IMR-90 (cell line): ENCODE data around the gene CHRDL1. TPM values are rescaled to one million over a fixed set of nuclear protein-coding genes. Genes with fewer than 3 reads are reported as not detected.

Experiments used
- ATAC-seq: fragments of 200-7000 bp; cut with Tn5 transposase; 2 replicates; pipeline ENCODE4 v1.9.1; 2020; ENCODE audit warnings: low read depth, mild to moderate bottlenecking, moderate library complexity
- BruUV-seq: library from RNA; stranded (reverse); fragments of 400-500 nt; replicated peaks from 2 replicates; lab custom pipeline; 2021; lab: Mats Ljungman, UMichigan
- CTCF ChIA-PET: fragments of 300-600 bp; formaldehyde crosslinking; extraction: SDS; loops from one replicate; lab custom pipeline; 2021; ENCODE audit warnings: antibody characterized with exemption; lab: Yijun Ruan, JAX
- POLR2A ChIA-PET: fragments of 300-600 bp; sonication (Branson Sonifier 250); formaldehyde crosslinking; loops from one replicate; lab custom pipeline; 2022; ENCODE audit warnings: antibody characterized with exemption; ENCODE audit not compliant: unreplicated experiment; lab: Charles Lee
- DNase-seq: peaks from one replicate; pipeline ENCODE4 v3.0.0; 2013
- H2AFZ ChIP-seq: replicated peaks from 2 replicates; pipeline ENCODE3; 2013; ENCODE audit warnings: low read length, mild to moderate bottlenecking; ENCODE audit not compliant: poor library complexity
- H2AK5ac ChIP-seq: 2 replicates; pipeline ENCODE4 v1.6.1; 2013; ENCODE audit warnings: low read depth, low read length, inconsistent platforms
- H2AK9ac ChIP-seq: replicated peaks from 2 replicates; pipeline ENCODE3; 2013; ENCODE audit warnings: mild to moderate bottlenecking, low read depth, low read length, moderate library complexity; ENCODE audit not compliant: poor library complexity
- H2BK120ac ChIP-seq: 2 replicates; pipeline ENCODE4 v1.6.1; 2013; ENCODE audit warnings: low read depth, low read length, inconsistent platforms
- H2BK15ac ChIP-seq: 3 replicates; pipeline ENCODE4 v1.6.1; 2013; ENCODE audit warnings: low read depth, low read length, inconsistent platforms
- H2BK20ac ChIP-seq: 2 replicates; pipeline ENCODE4 v1.6.1; 2013; ENCODE audit warnings: low read depth, mild to moderate bottlenecking, inconsistent platforms, low read length, moderate library complexity
- H2BK5ac ChIP-seq: 2 replicates; pipeline ENCODE4 v1.6.1; 2013; ENCODE audit warnings: mild to moderate bottlenecking, low read depth, low read length, inconsistent platforms; ENCODE audit not compliant: poor library complexity, severe bottlenecking
- H3K14ac ChIP-seq: replicated peaks from 2 replicates; pipeline ENCODE4 v1.6.1; 2013; ENCODE audit warnings: low read depth, low read length, inconsistent platforms
- H3K18ac ChIP-seq: 2 replicates; pipeline ENCODE4 v1.6.1; 2013; ENCODE audit warnings: low read depth, low read length, control low read depth
- H3K23ac ChIP-seq: 2 replicates; pipeline ENCODE4 v1.6.1; 2013; ENCODE audit warnings: low read depth, low read length, inconsistent platforms
- H3K27ac ChIP-seq: 2 replicates; pipeline ENCODE4 v1.5.1; 2013; ENCODE audit warnings: mild to moderate bottlenecking, control low read depth, low read length; ENCODE audit not compliant: insufficient read depth
- H3K27me3 ChIP-seq: 2 replicates; pipeline ENCODE4 v1.6.1; 2013; ENCODE audit warnings: low read length; ENCODE audit not compliant: control insufficient read depth, insufficient read depth
- H3K36me3 ChIP-seq: 2 replicates; pipeline ENCODE4 v1.6.1; 2013; ENCODE audit warnings: low read length, mixed read lengths; ENCODE audit not compliant: control insufficient read depth, insufficient read depth
- H3K4ac ChIP-seq: 2 replicates; pipeline ENCODE4 v1.6.1; 2013; ENCODE audit warnings: low read depth, low read length, inconsistent platforms
- H3K4me1 ChIP-seq: 2 replicates; pipeline ENCODE4 v1.6.1; 2013; ENCODE audit warnings: low read length, mixed read lengths; ENCODE audit not compliant: control insufficient read depth, insufficient read depth
- H3K4me2 ChIP-seq: 2 replicates; pipeline ENCODE4 v1.6.1; 2013; ENCODE audit warnings: low read depth, mild to moderate bottlenecking, control low read depth, low read length, moderate library complexity
- H3K4me3 ChIP-seq: 2 replicates; pipeline ENCODE4 v1.5.1; 2013; ENCODE audit warnings: low read depth, mild to moderate bottlenecking, control low read depth, low read length, moderate library complexity; ENCODE audit not compliant: insufficient read depth
- H3K56ac ChIP-seq: 2 replicates; pipeline ENCODE4 v1.6.1; 2013; ENCODE audit warnings: low read length, inconsistent platforms; ENCODE audit not compliant: insufficient read depth; ENCODE audit errors: extremely low read depth
- H3K79me1 ChIP-seq, 2 experiments: 2 replicates each; pipeline ENCODE4 v1.6.1; 2013; ENCODE audit warnings: low read length in 2 of 2, inconsistent platforms in 1 of 2, low read depth in 1 of 2
- H3K9ac ChIP-seq: 2 replicates; pipeline ENCODE4 v1.6.1; 2013; ENCODE audit warnings: low read depth, low read length, control low read depth
- H3K9me1 ChIP-seq: 2 replicates; pipeline ENCODE4 v1.6.1; 2013; ENCODE audit warnings: low read length, inconsistent platforms; ENCODE audit not compliant: insufficient read depth
- H3K9me3 ChIP-seq: 2 replicates; pipeline ENCODE4 v1.6.1; 2013; ENCODE audit warnings: low read length; ENCODE audit not compliant: control insufficient read depth, insufficient read depth
- H4K20me1 ChIP-seq: 2 replicates; pipeline ENCODE4 v1.6.1; 2013; ENCODE audit warnings: low read length, inconsistent platforms; ENCODE audit not compliant: insufficient read depth
- H4K5ac ChIP-seq: 2 replicates; pipeline ENCODE4 v1.6.1; 2013; ENCODE audit warnings: mild to moderate bottlenecking, low read depth, low read length, control low read depth
- H4K8ac ChIP-seq, 2 experiments: 2 replicates each; pipeline ENCODE4 v1.6.1; 2013; ENCODE audit warnings: low read depth in 2 of 2, low read length in 2 of 2, control low read depth in 1 of 2, inconsistent platforms in 1 of 2
- H4K91ac ChIP-seq: 2 replicates; pipeline ENCODE4 v1.6.1; 2013; ENCODE audit warnings: low read depth, low read length, inconsistent platforms; ENCODE audit not compliant: insufficient read depth
- MXI1 ChIP-seq: IDR thresholded peaks from 2 replicates; pipeline ENCODE4 v1.6.1; 2012; ENCODE audit warnings: low read depth, mild to moderate bottlenecking, low read length, moderate library complexity, borderline replicate concordance
- WGBS, 2 experiments: methylation state at CpG; one replicate each; pipeline versions ENCODE4 v1.1.5 to v1.1.7; 2013; ENCODE audit warnings: missing lambda C conversion rate in 2 of 2; ENCODE audit not compliant: insufficient read length in 1 of 2; ENCODE audit errors: extremely low coverage in 2 of 2; 5-methylcytosine and 5-hydroxymethylcytosine counted together
- dilution Hi-C: fragments of 300-500 bp; cut with HindIII; formaldehyde crosslinking; loops from one replicate; pipeline ENCODE4 v1.14.3; 2018; ENCODE audit warnings: low sequenced_read_pairs; ENCODE audit not compliant: unreplicated experiment
- in situ Hi-C: fragments of 300-500 bp; cut with MboI; formaldehyde crosslinking; loops from 3 replicates; pipeline ENCODE4 v1.14.3; 2019; ENCODE audit warnings: low sequenced_read_pairs, inconsistent platforms, mixed read lengths
- intact Hi-C: fragments of 100-400 bp; cut with micrococcal nuclease; formaldehyde crosslinking; loops from 2 replicates; pipeline ENCODE4 v1.10.0; 2022
- polyA plus RNA-seq, 3 experiments: library from polyadenylated mRNA; depleted of rRNA; stranded (reverse); fragments of >200 nt; gene quantifications; 2 replicates each; pipeline ENCODE4 v1.2.3, GENCODE V29; 2012; ENCODE audit warnings: low replicate concordance in 1 of 3
- total RNA-seq: library from RNA; depleted of rRNA; stranded (reverse); fragments of >200 nt; gene quantifications from 2 replicates; pipeline ENCODE4 v1.2.3, GENCODE V29; 2012

Gene CHRDL1
- total and polyA plus RNA-seq, 2 of the 4 experiments (the other 2 are of a cell fraction) = 0.36 to 0.58 TPM

- no peak overlapping the region for H3K23ac ChIP-seq
- no peak overlapping the region for H2BK15ac ChIP-seq
- dilution Hi-C loops = no loop called here
- H3K9ac ChIP-seq = no peak overlapping the region
- no peaks in the 10 kb centered on the region for H4K20me1 ChIP-seq
- no peak overlapping the region for H4K5ac ChIP-seq
- ATAC-seq = no peak
- no peak overlapping the region for H3K4me3 ChIP-seq
- H2AFZ ChIP-seq = peak overlapping the region; percentile 69
- H3K4ac ChIP-seq = no peak overlapping the region
- no peak for TF ChIP-seq MXI1
- no peak overlapping the region for H2BK5ac ChIP-seq
- in situ Hi-C loops = no loop called here
- H3K27ac ChIP-seq = no peak overlapping the region
- POLR2A ChIA-PET = no interaction called here
- CTCF ChIA-PET = interaction anchor here (0.7 kb wide), 1 partner anchor 79 kb away, joined by 3 read pairs; no protein-coding TSS in a partner anchor
- H3K4me1 ChIP-seq = no peaks in the 10 kb centered on the region
- no peak overlapping the region for H2BK120ac ChIP-seq
- 40% methylated on average over 1 of the region's 6 CpGs; no CpG with 5 or more reads in 1 of the 2 experiments for WGBS, 2 experiments
- no peak overlapping the region for H2BK20ac ChIP-seq
- intact Hi-C loops = no loop called here
- H3K36me3 ChIP-seq = no peaks in the 10 kb centered on the region
- no peak overlapping the region for H4K8ac ChIP-seq
- no peaks in the 10 kb centered on the region for H3K79me1 ChIP-seq
- H3K14ac ChIP-seq = no peak overlapping the region
- H2AK9ac ChIP-seq = no peak overlapping the region
- no peak overlapping the region for H3K4me2 ChIP-seq
- H3K18ac ChIP-seq = no peak overlapping the region
- DNase-seq = no peak
- no peak overlapping the region for H4K91ac ChIP-seq
- BruUV-seq = no TSS peak
- H3K9me1 ChIP-seq = no peaks in the 10 kb centered on the region
- H3K9me3 ChIP-seq = no peaks in the 10 kb centered on the region
- peaks cover 5% of the 10 kb centered on the region; the same call in 1 of the 2 replicates for H3K27me3 ChIP-seq
- H3K56ac ChIP-seq = no peak overlapping the region
- no peak overlapping the region for H2AK5ac ChIP-seq
These were observed 63.4 kb downstream of the CHRDL1 start for GRCh38 chrX:110732266-110732665.
